HL-60/S4 treated with retinoic acid at 250 ng/mL for 4 days and 3 days (cell line): ENCODE data around the gene CEMIP2.

Source experiments
- in situ Hi-C: fragments of 300-500 bp; cut with MboI; formaldehyde crosslinking; loops from 2 replicates; pipeline ENCODE4 v1.7.0; 2022; ENCODE audit warnings: low sequenced_read_pairs

Gene CEMIP2

GRCh38 chr9:71778085-71778484 lies 9.8 kb upstream of the CEMIP2 start:
- in situ Hi-C loops, result loop anchor here (10.0 kb wide), 1 partner anchor 173 kb away; no protein-coding TSS in a partner anchor

DNA sequence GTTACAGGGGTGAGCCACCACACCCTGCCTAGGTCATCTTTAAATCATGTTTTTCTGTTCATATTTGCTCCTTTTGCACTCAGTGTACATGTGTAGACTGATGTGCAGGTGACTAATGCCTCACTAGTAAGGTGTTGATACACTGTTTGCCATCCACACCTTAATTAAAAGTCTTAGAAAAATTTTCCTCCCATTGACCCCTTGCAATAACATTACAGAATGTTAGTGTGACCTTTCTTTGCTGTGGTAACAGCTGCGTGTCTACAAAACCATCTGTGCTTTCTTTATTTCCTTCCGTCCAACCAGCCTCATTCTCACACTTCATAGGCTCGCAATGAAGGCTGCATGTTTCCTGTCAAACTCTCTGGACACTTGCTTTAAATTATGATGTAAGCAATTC lies 6.6 kb upstream of the CEMIP2 start:
- in situ Hi-C loops, result loop anchor here (10.0 kb wide), 1 partner anchor 170 kb away; no protein-coding TSS in a partner anchor

GRCh38 chr9:71772726-71773125 lies 4.4 kb upstream of the CEMIP2 start:
- in situ Hi-C loops, result loop anchor here (10.0 kb wide), 1 partner anchor 168 kb away; no protein-coding TSS in a partner anchor

GRCh38 chr9:71770170-71770569 lies 1.9 kb upstream of the CEMIP2 start:
- in situ Hi-C loops, result loop anchor here (10.0 kb wide), 1 partner anchor 165 kb away; no protein-coding TSS in a partner anchor

DNA sequence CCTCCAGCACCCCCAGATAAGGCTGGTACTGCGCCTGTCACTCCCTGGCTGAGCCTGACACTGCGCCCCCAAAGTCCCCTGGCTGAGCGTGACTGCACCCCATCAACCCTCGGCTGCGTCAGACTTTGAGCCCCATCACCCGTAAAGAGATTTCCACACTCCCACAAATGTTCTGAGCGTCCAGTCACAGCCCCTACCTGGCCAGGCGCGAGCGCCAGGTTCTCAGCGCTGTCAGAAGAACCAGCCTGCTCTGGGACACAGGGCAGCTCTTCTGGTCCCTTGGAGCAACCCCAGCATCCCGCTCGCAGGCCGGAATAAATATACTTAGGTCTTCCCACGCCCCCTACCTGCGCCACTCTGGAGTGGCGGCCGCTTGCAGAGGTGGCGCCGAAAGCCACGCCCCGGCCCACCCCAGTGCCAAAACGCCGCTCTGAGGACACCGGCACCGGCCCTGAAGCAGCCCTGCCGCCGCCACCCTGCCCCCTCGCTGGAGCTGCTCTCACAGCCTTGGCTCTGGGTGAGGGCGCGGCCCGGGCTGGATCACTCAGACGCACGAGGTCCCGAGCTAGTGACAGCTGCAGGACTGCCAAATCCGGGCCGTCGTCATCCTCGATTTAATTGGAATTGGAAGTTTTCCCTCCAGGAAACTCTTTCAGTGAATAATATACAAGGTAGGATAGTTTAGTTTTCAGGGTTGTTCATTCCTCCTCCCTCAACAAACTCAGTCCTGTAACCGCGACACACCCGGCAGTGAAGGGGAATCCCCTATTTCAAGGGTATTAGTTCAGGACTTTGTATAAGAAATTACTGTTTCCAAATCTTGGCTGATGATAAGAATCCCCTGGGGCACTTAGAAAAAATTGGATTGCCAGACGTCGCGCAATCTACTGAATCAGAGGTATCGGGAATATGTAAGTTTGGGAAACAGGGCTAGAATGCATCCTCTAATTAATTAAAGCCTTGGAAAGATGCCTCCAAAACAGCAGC lies 1.2 kb upstream of the CEMIP2 start:
- in situ Hi-C loops, result loop anchor here (10.0 kb wide), 1 partner anchor 165 kb away; no protein-coding TSS in a partner anchor

GRCh38 chr9:71767776-71768321 lies 464 bp downstream of the CEMIP2 start:
- in situ Hi-C loops, result no loop called here

GRCh38 chr9:71767163-71767775 lies 1.0 kb downstream of the CEMIP2 start:
- in situ Hi-C loops, result no loop called here

DNA sequence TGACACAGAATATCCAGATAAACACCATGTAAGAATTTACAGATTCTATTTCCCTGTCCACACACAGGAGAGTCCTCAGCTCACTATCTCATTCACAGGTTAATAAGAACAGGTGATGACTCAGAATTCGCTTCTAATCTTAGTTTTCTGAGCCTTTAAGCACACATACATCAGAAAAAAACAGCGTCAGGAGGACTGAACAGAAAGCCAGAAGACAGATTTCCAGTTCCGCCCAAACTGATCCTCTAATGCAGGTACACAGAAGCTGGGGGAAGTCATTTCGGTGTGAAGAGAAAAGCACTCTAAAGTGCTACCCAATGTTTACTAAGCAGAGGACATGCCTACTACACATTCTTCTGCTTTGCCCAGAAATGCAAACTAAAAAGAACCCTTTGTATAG lies 1.6 kb downstream of the CEMIP2 start:
- in situ Hi-C loops, result no loop called here

DNA sequence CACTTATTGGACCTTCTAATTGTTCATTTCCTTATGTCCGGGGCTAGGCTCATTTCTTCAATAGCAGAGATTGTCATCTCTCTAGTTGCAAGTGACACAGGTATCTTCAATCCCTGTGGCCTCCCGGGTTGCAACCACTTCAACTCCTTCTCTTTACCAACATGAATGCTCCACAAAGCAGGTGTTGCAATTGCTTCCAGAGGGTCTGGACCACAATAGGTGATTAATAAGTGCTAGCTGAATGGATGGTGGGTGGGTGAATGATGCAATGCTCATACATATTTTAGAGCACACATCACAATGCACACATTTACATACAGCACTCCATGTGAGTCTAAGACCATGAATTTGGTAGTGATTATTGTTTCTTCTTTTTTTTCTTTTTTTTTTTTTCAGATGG lies 2.6 kb downstream of the CEMIP2 start:
- in situ Hi-C loops, result no loop called here

GRCh38 chr9:71764891-71765290 lies 3.4 kb downstream of the CEMIP2 start:
- in situ Hi-C loops, result no loop called here

GRCh38 chr9:71764463-71764862 lies 3.9 kb downstream of the CEMIP2 start:
- in situ Hi-C loops, result no loop called here

DNA sequence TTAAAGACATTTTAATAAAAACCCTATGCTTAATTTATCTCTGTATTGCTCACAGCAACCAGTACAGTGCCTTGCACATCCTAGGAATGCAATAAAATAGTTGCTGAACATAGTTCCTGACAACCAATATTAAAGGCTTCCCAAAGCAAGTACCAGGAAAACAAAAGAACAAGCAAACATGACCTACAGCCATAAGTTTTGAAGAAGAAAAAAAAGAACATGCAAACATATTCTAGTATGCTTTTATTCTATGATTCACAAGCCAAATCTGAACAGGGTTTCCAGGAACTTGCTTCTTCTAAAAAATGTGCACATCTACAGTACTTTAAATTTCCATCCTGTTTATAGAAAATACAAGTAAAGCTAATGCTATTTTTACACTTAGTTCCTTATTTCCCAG lies 4.5 kb downstream of the CEMIP2 start:
- in situ Hi-C loops, result no loop called here

GRCh38 chr9:71762900-71763653 lies 5.2 kb downstream of the CEMIP2 start:
- in situ Hi-C loops, result no loop called here

DNA sequence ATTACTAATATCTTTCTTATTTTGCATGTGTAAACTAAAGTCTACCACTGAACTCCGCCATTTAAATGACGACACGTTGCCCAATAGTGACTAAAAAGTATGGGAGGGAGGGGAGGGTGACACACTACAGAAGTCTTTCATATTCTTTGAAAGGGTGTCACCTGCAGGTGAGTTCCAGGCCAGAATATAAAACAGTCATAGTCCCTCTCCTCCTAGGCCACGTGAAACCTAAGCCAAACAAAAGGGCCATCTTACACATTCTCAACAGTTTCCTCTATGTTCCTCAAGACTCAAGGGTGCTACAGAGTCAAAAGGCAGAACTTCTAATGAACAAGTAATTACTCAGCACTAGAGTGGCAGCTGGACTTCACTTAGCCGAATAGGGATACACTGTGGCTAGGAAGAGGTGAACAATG lies 6.4 kb downstream of the CEMIP2 start:
- in situ Hi-C loops, result no loop called here

- in situ Hi-C loops, result no loop called here
These were observed 7.4 kb downstream of the CEMIP2 start for GRCh38 chr9:71760901-71761300.

DNA sequence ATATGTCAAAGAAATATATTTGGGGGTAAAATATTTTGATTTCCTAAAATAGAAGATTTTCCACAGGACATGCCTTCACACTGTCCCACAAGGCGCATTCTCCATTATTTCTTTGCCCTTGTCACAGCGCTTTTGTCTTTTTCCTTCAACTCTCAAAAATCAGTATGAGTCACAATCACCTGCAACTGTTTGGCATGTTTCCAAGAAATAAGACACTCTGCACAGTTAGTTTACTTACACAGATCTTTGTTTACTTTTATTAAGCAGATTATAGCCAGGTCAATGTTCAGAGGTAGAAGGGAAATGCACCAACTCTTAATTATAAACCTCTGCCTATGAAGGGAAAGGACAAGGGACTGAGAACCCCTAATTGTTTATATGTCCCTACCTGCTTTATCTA lies 9.5 kb downstream of the CEMIP2 start:
- in situ Hi-C loops, result no loop called here

DNA sequence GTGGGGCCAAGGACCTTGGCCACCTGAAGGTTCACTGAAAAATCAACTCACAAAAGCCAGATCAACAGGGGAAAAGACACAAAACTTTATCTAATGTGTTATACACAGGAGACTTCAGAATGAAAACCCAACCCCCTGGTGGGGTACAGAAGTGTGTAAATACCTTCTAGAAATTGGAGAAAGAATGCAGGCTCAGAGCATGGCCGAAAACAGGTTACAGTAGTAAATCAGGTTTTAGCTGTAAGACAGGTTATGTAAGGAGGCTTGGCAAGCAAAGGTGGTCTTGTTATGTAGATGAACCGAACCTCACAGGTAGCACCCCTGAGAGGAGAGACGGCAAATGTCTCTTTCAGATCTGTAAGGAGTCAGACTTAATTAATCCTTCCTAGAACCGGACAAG lies 10.0 kb downstream of the CEMIP2 start:
- in situ Hi-C loops, result no loop called here

DNA sequence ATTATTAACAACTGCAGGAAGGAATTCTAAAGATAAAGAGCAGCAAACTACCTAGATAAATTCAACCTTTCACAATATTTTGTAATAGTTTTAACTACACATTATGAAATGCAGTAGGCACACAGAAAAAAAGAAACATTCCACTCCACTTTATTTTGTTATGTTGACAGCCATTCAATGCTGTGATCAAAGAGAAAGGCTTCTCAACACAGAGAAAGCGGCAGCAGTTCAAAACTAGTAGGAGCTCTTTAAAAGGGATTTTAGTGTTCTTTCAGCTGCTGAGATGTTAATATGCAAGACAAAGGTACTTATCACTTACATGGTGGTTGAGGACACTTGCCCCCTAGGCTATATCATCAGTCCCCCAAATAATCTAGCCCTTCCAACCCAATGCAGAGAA lies 11.6 kb downstream of the CEMIP2 start:
- in situ Hi-C loops, result no loop called here

GRCh38 chr9:71755869-71756268 lies 12.4 kb downstream of the CEMIP2 start:
- in situ Hi-C loops, result no loop called here

GRCh38 chr9:71755230-71755629 lies 13.1 kb downstream of the CEMIP2 start:
- in situ Hi-C loops, result no loop called here

DNA sequence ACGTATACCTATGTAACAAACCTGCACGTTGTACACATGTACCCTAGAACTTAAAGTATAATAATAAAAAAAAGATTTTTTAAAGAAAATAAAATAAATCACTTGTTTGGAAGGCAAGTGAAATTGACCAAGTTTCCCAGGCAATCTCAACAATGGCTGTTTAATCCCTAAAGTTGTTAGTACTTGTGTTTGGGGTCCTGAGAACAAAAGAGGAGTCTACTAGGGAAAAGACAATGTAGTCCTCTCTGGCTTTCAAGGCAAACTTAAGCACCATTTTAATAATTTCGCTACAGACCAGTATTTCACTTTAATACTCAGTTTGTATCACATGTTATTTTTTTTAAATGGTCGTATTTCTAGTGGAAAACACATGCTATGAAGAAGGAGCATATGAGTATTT lies 14.2 kb downstream of the CEMIP2 start:
- in situ Hi-C loops, result no loop called here
